AG04449 (cell line): ENCODE measurements around the gene PPP1CA.
A peak's percentile ranks its signal among the peaks of the same experiment; 100 is the strongest.

Experiments used
- CTCF ChIA-PET: fragments of 350-600 bp; formaldehyde crosslinking; extraction: SDS; loops from one replicate; lab custom pipeline; 2021; ENCODE audit warnings: antibody characterized with exemption; lab: Yijun Ruan, JAX
- POLR2A ChIA-PET: fragments of 400-600, 350-600 bp; formaldehyde crosslinking; extraction: SDS; loops from one replicate; lab custom pipeline; 2020; ENCODE audit warnings: antibody characterized with exemption, inconsistent platforms; lab: Yijun Ruan, JAX
- DNase-seq: peaks from one replicate; pipeline ENCODE4 v3.0.0-alpha.2; 2010; ENCODE audit warnings: low read depth, low spot score
- H3K4me3 ChIP-seq: 2 replicates; pipeline ENCODE4 v1.5.1; 2011; ENCODE audit warnings: low read depth, mild to moderate bottlenecking, control low read depth, low read length
- TF ChIP-seq, protein P1 (sequence below): IDR thresholded peaks from one replicate; pipeline ENCODE4 v1.5.1; 2011; ENCODE audit warnings: mild to moderate bottlenecking, moderate library complexity, low read length, control low read depth, inconsistent platforms; ENCODE audit not compliant: insufficient read depth; ENCODE audit errors: missing control alignments

PPP1CA gene

GRCh38 chr11:67365736-67366444 lies 35.8 kb downstream of the PPP1CA start:
- CTCF ChIA-PET = interaction anchor here (41.2 to 47.5 kb wide), 2 partner anchors 3 to 15 kb away, joined by 2108 read pairs; partner anchors contain the start of genes CLCF1, POLD4, PPP1CA and RAD9A
- H3K4me3 ChIP-seq = no peak overlapping the region
- TF ChIP-seq, protein P1, sequence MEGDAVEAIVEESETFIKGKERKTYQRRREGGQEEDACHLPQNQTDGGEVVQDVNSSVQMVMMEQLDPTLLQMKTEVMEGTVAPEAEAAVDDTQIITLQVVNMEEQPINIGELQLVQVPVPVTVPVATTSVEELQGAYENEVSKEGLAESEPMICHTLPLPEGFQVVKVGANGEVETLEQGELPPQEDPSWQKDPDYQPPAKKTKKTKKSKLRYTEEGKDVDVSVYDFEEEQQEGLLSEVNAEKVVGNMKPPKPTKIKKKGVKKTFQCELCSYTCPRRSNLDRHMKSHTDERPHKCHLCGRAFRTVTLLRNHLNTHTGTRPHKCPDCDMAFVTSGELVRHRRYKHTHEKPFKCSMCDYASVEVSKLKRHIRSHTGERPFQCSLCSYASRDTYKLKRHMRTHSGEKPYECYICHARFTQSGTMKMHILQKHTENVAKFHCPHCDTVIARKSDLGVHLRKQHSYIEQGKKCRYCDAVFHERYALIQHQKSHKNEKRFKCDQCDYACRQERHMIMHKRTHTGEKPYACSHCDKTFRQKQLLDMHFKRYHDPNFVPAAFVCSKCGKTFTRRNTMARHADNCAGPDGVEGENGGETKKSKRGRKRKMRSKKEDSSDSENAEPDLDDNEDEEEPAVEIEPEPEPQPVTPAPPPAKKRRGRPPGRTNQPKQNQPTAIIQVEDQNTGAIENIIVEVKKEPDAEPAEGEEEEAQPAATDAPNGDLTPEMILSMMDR = no peak
- POLR2A ChIA-PET = no interaction called here
- no peak for DNase-seq

DNA sequence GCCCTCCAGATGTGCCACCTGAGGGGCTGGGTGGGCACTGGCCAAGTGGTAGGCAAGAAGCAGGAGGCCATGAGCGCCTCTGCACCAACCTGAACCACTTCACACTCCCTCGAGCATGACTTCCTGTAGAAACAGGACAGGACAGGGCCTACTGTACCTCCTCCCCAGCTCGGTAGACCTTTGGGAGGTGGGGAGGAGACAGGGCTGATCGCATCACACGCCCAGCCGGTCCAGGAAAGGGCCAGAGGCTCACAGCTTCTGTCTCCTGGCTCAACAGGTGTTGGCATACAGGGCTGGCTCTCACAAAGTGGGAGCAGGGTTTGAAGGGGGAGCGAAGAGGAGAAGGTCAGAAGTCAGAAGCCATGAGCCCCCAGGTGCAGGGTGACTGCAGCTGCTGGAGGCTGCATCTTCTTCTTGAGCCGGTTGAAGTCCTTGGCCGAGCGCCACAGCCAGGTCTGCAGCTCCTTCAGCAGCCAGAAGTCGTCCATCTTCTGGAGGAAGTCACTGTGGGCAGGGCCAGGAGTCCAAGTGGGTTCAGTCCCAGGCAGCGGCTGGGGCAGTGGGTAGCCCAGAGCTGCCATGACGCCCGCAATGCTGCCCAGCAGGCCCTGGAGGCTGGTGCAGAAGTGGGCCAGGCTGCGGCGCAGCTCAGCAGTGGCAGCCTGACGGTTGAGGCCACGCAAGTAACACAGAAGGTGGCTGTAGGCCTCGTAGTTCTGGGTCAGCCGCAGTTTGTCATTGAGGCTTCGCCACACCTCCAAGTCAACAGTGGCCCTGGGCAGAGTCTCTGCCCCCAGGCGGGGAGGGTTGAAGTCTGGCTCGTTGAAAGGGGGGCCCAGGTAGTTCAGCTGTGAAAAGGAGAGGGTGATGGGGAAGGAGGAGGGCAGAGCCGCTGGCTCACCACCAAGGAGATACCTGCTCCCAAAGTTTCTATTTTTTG lies 36.6 kb downstream of the PPP1CA start:
- H3K4me3 ChIP-seq = no peak overlapping the region
- TF ChIP-seq, protein P1 = no peak
- POLR2A ChIA-PET = interaction anchor here (0.9 kb wide), 1 partner anchor 12 kb away, joined by 3 read pairs; the partner anchor contains the start of gene POLD4
- DNase-seq = no peak
- CTCF ChIA-PET = interaction anchor here (41.2 to 47.5 kb wide), 2 partner anchors 4 to 16 kb away, joined by 2108 read pairs; partner anchors contain the start of genes CLCF1, POLD4, PPP1CA and RAD9A

DNA sequence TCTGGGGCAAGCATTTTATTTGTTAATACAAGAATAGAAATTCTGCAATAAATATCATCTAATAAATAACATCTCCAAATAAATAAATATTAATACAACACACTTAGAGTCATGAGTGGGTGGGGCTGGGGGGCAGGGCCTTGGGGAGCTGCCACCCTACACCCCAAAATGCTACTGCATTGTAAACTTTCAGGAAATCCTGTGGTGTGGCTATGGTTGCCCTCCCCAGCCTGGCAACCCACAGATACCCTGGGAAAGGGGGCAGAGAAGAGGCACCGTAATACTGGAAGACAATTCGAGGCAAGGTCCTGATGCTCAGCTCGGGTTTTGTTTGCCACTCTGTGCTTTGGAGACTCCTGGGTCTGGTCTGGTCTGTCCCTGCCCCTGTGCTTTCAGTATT lies 37.5 kb downstream of the PPP1CA start:
- POLR2A ChIA-PET = interaction anchor here (0.9 kb wide), 1 partner anchor 11 kb away, joined by 3 read pairs; the partner anchor contains the start of gene POLD4
- no peak overlapping the region for H3K4me3 ChIP-seq
- no peak for DNase-seq
- TF ChIP-seq, protein P1 = no peak
- CTCF ChIA-PET = interaction anchor here (41.2 to 47.5 kb wide), 2 partner anchors 5 to 17 kb away, joined by 2108 read pairs; partner anchors contain the start of genes CLCF1, POLD4, PPP1CA and RAD9A

DNA sequence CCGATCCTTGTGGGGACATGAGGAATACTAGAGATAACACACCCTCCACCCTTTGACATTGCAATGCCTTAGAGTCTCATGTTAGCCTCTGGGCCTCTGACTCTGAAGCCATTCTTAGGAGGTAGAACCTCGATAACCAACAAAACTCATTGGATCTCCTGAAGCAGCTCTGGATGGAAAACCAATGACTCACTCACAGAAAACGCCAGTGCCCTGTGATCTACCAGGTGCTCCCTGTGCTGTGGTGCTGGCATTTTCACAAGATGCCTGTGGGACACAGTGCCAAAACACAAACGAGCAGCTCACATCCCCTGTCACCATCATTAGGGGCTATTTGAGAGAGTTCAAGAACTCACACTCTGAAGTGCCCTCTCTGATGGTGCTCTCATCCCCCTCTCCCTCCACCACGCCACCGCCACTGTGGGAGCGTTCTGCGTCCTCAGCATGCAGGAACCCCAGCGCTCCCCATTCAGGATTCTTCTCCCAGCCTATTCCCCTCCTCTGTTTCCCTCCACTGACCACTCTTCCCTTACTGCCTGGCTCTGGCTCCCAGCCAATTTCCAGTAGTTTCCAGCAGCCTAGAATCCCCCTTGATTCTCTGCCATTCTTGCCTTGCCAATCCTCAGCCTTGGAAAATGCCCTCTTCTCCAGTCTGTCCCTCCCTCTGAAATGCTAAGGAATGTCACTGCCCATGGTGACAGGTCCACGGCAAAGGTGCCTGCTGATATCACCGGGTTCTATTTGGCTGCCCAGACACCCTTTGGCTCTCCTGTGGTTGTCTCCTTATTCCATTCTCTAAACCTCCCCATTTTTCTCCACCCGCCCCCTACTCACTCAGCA lies 43.6 kb downstream of the PPP1CA start:
- no peak overlapping the region for H3K4me3 ChIP-seq
- POLR2A ChIA-PET = interaction anchor here (2.3 kb wide), 2 partner anchors 12 to 15 kb away, joined by 11 to 16 read pairs; partner anchors contain the start of gene CLCF1
- CTCF ChIA-PET = interaction anchor here (0.9 to 47.5 kb wide), 8 partner anchors 11 to 148 kb away, joined by 3 to 2108 read pairs (median 8); partner anchors contain the start of genes CLCF1, POLD4, PPP1CA and RAD9A
- no peak for DNase-seq
- TF ChIP-seq, protein P1 = no peak

DNA sequence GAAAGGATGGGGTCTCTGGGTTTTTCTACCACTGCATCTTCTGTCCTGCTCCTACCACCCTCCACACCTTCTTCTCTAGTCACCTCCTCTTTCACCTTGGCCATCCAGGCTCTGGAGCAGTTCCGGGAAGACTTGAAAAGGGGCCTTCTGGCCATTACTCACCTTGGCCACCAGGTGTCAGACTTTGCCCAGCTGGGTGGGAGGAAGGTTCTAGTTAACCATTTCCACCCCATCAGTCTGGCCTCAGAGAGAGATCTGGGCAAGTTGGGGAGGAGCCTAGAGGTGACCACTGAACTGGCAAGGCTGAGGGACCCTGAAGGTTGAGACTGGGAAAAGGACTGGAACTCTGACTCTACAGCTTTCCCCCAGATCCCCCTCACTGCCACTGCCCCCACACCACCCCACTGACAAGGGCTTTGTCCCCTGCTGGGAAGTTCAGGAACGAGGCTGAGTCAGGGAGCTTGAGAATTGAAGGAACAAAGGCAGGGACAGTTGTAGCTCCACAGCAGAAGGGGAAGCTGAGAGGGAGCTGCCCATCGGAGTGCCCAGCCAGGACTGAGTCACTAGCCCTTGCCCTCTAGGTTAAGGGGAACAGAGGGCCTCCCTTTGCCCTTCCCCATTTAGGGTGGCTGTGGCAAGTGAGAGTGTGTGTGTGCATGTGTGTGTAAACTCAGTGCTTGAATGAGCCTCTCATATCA lies 44.6 kb downstream of the PPP1CA start:
- ChIA-PET POLR2A (interaction anchor here (0.7 to 2.3 kb wide), 4 partner anchors 11 to 26 kb away, joined by 3 to 16 read pairs (median 7); partner anchors contain the start of gene CLCF1), CTCF (interaction anchor here (0.6 to 47.5 kb wide), 15 partner anchors 12 to 151 kb away, joined by 3 to 2108 read pairs (median 6); partner anchors contain the start of genes CDK2AP2, CLCF1, POLD4 and PPP1CA)
- TF ChIP-seq, protein P1 = peak; percentile 87
- no peak overlapping the region for H3K4me3 ChIP-seq
- DNase-seq = no peak
